Hippocampal formation (tissue), 2 donors: ENCODE results near the gene COL8A1.

Source experiments
- DNase-seq, 2 donors: peaks; one replicate each; lab custom pipeline; 2025; lab: John Stamatoyannopoulos, UW

COL8A1 gene

GRCh38 chr3:99639579-99639978 lies 1.2 kb downstream of the COL8A1 start:
- DNase-seq, result no peak

- no peak for DNase-seq
These were observed 1.9 kb downstream of the COL8A1 start for GRCh38 chr3:99640214-99640851.

DNA sequence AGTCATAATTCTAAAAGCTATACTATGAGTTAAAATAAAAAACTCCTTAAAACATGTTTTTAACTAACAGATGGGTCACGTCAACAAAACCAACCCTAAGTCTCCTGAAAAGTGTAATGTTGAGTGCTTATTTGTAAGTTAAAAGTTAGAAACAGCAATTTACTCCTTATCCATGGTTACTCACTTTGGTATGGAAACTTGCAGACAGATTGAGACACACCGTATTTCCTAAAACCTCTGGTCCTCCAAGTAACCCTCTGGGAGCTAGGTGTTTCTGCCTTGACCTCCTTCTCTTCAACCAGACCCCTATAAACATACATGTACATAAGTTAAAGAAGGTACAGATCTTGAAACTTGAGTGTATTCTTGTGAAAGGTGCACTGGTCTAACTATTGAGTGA lies 3.1 kb downstream of the COL8A1 start:
- no peak for DNase-seq

DNA sequence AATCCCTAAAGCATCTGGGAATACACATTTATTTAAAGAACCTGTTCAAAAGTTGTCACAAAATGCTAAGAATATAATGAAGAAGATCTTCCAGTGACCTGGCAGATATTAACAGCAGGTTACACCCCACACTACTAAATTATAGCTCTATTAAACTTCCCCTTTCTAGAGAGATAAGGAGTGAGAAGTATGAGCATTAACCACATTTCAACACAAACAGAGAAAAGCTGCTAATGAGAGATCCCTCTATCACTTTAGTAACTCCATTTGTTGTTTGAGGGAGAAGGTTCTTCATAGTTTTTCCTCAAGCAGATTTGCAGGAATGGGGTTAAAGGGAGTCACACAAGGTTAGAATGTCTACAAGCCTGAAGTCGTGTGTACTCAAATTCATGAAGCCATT lies 3.6 kb downstream of the COL8A1 start:
- DNase-seq, result no peak

DNA sequence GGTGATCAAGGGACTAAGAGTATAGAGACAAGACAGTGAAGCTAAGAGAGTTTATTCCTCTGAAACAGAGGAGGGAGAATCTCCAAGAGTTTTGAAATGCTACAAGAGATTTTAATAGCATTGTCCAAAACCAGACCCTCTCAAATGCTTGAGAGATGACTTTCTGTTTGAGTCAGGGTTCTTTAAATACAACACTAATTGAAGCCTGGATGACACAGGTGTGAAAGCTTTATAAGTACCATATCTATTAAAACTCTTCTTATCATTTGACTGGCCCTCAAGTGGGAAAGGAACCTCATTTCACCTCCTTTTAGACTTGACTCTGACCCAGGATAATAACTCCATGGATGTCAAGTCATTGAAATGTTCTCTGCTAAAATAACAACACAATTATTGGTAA lies 5.6 kb downstream of the COL8A1 start:
- no peak for DNase-seq

DNA sequence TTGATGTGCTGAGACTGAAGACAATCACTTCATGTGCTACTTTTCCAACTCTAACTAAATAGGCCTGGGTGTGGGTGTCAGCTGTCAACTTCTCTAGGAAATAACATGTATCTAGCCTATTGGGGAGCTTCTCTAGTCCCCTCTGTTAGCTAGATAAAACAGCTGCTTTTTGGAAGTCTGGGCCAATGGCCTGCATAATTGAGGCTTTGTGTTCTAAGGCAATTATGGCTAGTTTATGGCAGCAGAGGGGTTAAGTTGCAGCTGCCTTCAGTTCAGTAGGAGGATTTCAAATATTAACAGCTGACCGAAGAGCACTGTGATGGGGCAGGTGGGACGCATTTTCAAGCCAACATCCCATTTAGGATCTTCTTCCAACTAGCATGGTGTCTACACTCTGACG lies 6.4 kb downstream of the COL8A1 start:
- no peak for DNase-seq

- peak in 1 of 2 donors; percentile 2 for DNase-seq
These were observed 7.1 kb downstream of the COL8A1 start for GRCh38 chr3:99645277-99646106.

DNA sequence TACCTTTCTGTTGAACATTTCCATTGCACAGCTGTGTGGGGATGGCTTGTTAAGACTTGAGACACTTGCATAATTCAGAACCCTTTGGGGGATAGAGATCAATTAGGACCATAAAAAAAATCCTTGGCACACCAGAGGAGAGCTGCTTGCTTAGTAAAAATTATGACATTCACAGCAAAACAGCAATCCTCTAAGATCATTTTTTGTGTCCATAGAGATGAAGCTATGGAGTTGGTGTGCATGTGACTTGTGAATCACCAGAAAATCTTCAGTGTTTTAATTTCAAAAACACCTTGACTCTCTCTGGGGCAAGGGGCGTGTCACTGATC lies 7.7 kb downstream of the COL8A1 start:
- no peak for DNase-seq

DNA sequence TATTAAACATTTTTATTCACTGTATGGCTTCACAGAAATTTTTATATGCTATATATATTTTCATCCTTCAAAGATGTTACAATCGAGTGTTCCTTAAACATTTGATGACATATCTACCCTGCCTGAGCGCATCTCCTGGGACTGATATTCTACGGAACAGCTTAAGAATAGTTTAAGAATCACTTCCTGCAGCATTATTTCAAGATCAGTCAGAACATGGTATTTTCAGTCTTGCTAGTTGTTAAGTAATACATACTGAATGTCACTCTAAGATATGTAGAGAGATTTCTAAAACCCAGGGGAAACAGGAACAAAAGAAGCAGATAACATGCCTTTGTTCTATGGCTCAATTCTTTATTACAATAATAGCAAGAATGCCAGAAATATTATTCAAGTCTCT lies 8.7 kb downstream of the COL8A1 start:
- no peak for DNase-seq

GRCh38 chr3:99648101-99648500 lies 9.7 kb downstream of the COL8A1 start:
- no peak for DNase-seq

DNA sequence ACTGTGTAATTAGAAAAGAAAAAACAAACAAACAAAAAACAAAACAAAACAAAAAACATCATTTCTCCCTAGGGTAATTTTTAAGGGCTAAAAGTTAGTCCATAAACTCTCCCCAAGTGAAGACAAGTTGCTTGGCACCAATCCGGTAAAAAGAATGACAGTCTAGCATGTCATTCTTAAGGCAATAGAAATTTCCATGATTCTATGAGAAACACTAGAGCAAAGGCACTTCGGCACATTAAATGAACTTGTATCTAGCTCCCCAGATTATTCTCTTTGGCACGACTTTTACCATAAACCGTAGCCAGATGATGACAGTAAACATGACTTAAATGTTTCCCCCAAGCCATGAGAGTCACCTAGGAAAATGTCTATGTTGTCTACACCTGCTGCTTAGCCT lies 10.1 kb downstream of the COL8A1 start:
- no peak for DNase-seq

DNA sequence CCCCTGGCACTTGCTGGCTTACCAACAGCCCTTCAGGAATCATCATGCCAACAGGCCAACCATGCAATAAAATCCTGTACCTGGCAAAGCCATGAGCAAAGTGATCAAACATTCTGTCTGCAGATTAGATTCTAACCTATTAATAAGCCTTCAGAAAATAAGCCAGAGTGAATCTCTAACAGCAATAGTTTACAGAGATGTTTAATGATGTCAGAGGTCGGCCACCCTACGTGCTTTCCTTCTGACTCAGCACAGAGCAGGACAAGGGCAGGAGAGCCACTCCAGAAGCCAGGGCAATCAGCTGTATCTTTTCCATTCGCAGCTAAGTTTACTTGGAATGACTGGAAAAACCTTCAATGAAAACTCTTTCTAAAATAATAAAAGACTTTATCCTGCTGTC lies 13.1 kb downstream of the COL8A1 start:
- DNase-seq, result no peak

- DNase-seq, result no peak
These were observed 18.2 kb downstream of the COL8A1 start for GRCh38 chr3:99656624-99657023.

DNA sequence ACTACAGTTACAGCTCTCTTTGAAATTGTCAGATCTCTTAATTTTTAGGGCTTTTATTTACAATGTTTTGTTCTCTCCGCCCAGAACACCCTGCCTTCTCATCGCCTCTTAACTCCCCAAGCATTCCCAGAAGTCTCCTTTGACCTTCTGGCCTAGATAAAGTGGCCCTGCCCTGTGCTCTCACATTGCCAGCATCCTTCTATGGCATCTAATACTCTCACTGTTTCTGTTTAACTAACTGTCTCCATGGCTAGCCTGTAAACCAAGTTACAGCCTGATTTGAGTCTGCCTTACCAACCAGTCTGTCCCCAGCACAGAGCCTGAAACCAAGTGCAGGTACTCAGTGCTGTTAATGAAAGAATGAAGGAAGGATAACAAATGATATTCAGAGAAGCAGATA lies 19.9 kb downstream of the COL8A1 start:
- DNase-seq, result no peak

DNA sequence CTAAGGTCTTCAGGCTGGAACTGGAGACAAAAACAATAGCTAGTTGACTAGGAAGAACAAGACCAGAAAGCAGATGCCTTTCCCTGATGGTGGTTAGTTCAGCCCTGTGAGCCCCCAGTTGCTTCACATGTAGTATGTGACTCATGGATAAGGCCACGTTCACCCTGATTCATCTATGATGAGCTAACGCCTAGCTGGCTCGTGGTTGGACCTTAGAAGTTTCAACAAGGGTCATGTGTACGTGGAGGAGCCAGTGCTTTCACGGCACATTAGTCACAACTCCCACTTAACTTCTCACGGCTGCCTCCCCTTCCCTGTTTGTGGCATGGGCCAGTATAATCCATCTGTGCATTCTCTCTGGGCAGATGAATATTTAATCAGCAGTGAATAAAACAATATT lies 20.6 kb downstream of the COL8A1 start:
- DNase-seq, result no peak

- no peak for DNase-seq
These were observed 21.6 kb downstream of the COL8A1 start for GRCh38 chr3:99659951-99660350.

- no peak for DNase-seq
These were observed 24.6 kb downstream of the COL8A1 start for GRCh38 chr3:99662838-99663570.

DNA sequence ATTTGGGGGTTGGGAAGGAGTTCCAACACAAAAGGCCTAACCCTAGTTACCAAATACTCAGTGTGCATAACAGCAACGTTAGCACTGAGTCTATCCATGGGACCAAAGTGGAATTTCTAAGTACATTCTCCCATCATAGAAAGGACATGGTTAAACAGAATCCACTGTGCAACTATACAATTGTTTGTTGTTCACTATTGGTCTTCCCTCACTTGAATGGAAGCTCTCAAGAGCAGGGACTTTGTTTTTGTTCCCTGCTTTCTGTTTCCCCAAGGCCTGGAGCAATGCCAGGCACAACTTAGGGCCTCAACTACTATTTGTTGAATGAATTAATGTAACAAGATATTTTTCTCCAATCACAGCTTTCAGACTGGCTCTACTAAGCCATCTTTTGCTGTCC lies 25.6 kb downstream of the COL8A1 start:
- DNase-seq, result no peak

- no peak for DNase-seq
These were observed 26.6 kb downstream of the COL8A1 start for GRCh38 chr3:99665017-99665416.

GRCh38 chr3:99666201-99666600 lies 27.8 kb downstream of the COL8A1 start:
- DNase-seq, result no peak

- no peak for DNase-seq
These were observed 29.6 kb downstream of the COL8A1 start for GRCh38 chr3:99668044-99668443.

DNA sequence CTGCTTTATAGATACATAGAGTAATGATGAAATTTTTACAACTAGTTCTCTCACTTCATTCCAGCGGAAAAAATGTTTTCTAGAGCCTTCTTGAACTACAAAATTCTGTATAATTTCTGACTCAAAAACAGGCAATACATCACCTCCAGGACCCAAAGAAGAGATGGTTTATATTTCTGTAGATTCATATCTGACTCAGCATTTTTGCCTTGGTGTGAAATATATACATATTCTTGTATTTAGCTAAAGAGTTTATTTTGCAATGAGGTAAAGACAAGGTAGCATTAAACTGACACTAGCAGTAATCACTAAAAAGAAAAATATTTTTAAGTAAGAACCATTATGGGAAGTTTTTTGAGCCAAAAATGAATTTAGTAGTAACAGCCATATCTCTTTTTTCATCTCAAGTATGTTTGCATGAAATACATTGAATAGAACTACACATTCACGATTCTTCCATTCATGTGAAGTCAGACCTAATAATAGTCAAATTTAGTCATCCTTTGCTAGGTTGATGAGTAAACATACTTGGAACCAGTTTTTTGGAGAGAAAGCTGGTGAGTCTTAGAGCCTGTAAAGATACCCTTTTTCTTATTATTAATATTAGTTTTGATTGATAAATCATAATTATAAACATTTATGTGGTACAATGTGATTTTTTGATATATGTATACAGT lies 31.6 kb downstream of the COL8A1 start:
- no peak for DNase-seq

DNA sequence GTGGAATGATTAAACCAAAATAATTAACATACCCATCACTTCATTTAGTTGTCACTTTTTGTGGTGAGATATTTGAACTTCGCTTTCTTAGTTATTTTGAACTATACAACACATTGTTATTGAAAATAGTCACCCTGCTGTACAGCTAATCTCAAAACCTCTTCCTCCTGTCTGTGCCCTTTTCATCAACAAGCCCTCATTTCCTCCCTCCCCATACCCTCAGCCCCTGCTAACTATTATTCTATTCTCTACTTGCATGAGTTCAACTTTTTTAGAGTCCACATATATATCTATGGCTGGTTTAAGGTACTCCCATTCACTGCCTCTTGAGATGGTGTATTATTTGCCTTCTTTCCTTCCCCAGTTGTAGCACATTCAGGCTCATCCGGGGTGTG lies 32.2 kb downstream of the COL8A1 start:
- no peak for DNase-seq
